GM12878 (cell line): ENCODE measurements around the gene HIPK4. TPM values are rescaled to one million over a fixed set of nuclear protein-coding genes. Genes with fewer than 3 reads are reported as not detected.
A peak's percentile ranks its signal among the peaks of the same experiment; 100 is the strongest.

ENCODE experiments used
- ATF2 ChIP-seq: IDR thresholded peaks from 2 replicates; pipeline ENCODE4 v1.6.1; 2012; ENCODE audit warnings: low read length, inconsistent platforms
- ATF7 ChIP-seq: fragments of 450-650 bp; IDR thresholded peaks from 2 replicates; pipeline ENCODE4 v1.6.1; 2016; ENCODE audit warnings: low read depth, mild to moderate bottlenecking
- CHD1 ChIP-seq: IDR thresholded peaks from 2 replicates; pipeline ENCODE4 v1.6.1; 2012; ENCODE audit warnings: low read depth, low read length, improper control_type of control experiment
- ELK1 ChIP-seq: IDR thresholded peaks from 2 replicates; pipeline ENCODE4 v1.6.1; 2012; ENCODE audit warnings: low read depth, low read length, improper control_type of control experiment
- HDAC6 ChIP-seq: fragments of 200-600 bp; sonication (generic); IDR thresholded peaks from one replicate; pipeline ENCODE4 v1.8.0; 2017; ENCODE audit warnings: antibody characterized with exemption; ENCODE audit not compliant: unreplicated experiment
- IRF4 ChIP-seq: IDR thresholded peaks from 2 replicates; pipeline ENCODE4 v1.6.1; 2011; ENCODE audit warnings: low read depth, low read length
- MYC ChIP-seq: IDR thresholded peaks from 2 replicates; pipeline ENCODE4 v1.6.1; 2011; ENCODE audit warnings: mild to moderate bottlenecking, low read length, moderate library complexity, inconsistent platforms; ENCODE audit not compliant: insufficient read depth, insufficient replicate concordance, insufficient read length, severe bottlenecking
- RB1 ChIP-seq: fragments of 450-650 bp; formaldehyde crosslinking; IDR thresholded peaks from 2 replicates; pipeline ENCODE4 v1.6.1; 2017; ENCODE audit warnings: mild to moderate bottlenecking, borderline replicate concordance
- RUNX3 ChIP-seq: IDR thresholded peaks from 2 replicates; pipeline ENCODE4 v1.6.1; 2012; ENCODE audit warnings: low read length, inconsistent platforms
- SREBF2 ChIP-seq: IDR thresholded peaks from 2 replicates; pipeline ENCODE4 v1.6.1; 2012; ENCODE audit warnings: mild to moderate bottlenecking, low read length
- YY1 ChIP-seq: IDR thresholded peaks from 2 replicates; pipeline ENCODE4 v1.6.1; 2011; ENCODE audit warnings: low read depth, mild to moderate bottlenecking, low read length
- ZBTB33 ChIP-seq: fragments of 450-650 bp; IDR thresholded peaks from 2 replicates; pipeline ENCODE4 v1.6.1; 2017; ENCODE audit warnings: mild to moderate bottlenecking
- ZNF217 ChIP-seq: fragments of 450-650 bp; IDR thresholded peaks from 2 replicates; pipeline ENCODE4 v1.6.1; 2017; ENCODE audit warnings: antibody characterized with exemption, mild to moderate bottlenecking
- polyA plus RNA-seq, 11 experiments: library from polyadenylated mRNA; depleted of rRNA in 4 of 11; unstranded in 6 of 11; stranded (reverse) in 5 of 11; fragments of >200 nt; fragmentation: Nextera tagmentation in 4 of 11; fragmentation: Illumina TruSeq in 1 of 11; extraction: Ambion mirVana in 4 of 11; extraction: Trizol in 1 of 11; gene quantifications; 1 replicate in 1 of 11; 2 replicates in 10 of 11; pipeline versions ENCODE4 v1.2.1 to v1.2.3, GENCODE V29; 2011 to 2016; ENCODE audit warnings: inconsistent platforms in 2 of 11, missing spikeins in 2 of 11, low read depth in 1 of 11
- total RNA-seq, 4 experiments: library from RNA; depleted of rRNA in 3 of 4; stranded (reverse); fragments of >200 nt in 3 of 4; fragmentation: Illumina TruSeq in 1 of 4; extraction: Trizol in 1 of 4; gene quantifications; 2 replicates each; pipeline versions ENCODE4 v1.2.1 to v1.2.3, GENCODE V29; 2013 to 2021
- TF ChIP-seq, protein P1 (sequence below): fragments of 450-650 bp; IDR thresholded peaks from 2 replicates; pipeline ENCODE4 v1.6.1; 2017; ENCODE audit warnings: mild to moderate bottlenecking, low read depth, inconsistent platforms; ENCODE audit not compliant: poor library complexity, severe bottlenecking
- TF ChIP-seq, protein P2 (sequence below): IDR thresholded peaks from 2 replicates; pipeline ENCODE4 v1.6.1; 2012; ENCODE audit warnings: low read depth, low read length, improper control_type of control experiment
- TF ChIP-seq, protein P3 (sequence below): fragments of 450-650 bp; IDR thresholded peaks from 2 replicates; pipeline ENCODE4 v1.6.1; 2018; ENCODE audit warnings: borderline replicate concordance, mild to moderate bottlenecking; ENCODE audit not compliant: partially characterized antibody

HIPK4 gene
- total and polyA plus RNA-seq, 10 of the 15 experiments (the other 5 are each of a cell fraction or from before 2014, with no cell fraction given) = 0.07 to 0.13 (median 0.08) TPM; not detected in 7

DNA sequence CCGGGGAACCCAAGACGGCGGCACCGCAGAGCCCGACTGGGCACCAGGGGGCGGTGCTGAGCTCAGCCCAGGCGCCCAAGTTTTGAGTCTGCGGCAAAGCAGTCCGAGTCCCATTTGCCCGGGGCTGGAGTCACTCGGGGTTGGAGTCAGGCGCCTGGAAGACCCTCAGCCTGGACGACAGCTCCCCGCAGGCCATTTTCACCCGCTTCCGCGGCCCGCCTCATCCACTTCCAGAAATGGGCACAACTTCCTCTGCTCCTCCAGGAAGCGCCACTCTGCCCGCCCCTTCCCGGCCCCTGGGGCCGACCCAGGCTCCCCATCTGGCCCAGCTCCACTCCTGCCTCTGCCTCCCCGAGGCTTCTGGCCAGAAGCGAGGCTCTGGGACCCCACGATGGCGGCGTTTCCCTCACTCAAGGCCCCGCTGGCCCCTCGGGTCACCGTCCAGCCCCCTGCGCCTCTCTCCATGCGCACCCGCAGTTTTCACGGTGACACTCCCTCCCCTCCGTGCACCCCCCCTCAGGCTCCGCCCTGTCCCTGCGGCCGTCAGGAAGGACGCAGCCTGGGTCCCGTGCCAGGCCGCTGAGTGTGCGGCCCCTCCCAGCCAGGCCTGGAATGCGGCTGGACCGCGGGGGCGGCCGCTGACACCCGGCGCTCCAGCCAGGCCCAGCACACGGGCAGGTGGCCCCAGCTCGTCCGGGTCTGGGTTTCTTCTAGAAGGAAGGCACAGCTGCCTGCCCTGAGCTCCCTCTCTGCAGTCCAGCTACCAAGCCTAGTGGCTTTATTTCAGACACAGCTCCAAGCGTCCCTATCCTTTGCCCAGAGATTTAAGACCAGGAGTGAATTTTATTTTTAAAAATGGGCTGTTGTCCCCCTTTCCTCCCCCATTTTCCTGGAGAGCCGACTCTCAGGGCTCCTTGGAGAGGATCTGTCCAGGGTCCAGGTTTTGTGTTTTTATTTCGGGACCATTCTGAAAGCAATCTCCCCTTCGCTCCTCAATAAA lies 31.1 kb upstream of the HIPK4 start (continued):
- TF ChIP-seq, protein P1, sequence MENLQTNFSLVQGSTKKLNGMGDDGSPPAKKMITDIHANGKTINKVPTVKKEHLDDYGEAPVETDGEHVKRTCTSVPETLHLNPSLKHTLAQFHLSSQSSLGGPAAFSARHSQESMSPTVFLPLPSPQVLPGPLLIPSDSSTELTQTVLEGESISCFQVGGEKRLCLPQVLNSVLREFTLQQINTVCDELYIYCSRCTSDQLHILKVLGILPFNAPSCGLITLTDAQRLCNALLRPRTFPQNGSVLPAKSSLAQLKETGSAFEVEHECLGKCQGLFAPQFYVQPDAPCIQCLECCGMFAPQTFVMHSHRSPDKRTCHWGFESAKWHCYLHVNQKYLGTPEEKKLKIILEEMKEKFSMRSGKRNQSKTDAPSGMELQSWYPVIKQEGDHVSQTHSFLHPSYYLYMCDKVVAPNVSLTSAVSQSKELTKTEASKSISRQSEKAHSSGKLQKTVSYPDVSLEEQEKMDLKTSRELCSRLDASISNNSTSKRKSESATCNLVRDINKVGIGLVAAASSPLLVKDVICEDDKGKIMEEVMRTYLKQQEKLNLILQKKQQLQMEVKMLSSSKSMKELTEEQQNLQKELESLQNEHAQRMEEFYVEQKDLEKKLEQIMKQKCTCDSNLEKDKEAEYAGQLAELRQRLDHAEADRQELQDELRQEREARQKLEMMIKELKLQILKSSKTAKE = peak; percentile 39
- TF ChIP-seq, protein P2, sequence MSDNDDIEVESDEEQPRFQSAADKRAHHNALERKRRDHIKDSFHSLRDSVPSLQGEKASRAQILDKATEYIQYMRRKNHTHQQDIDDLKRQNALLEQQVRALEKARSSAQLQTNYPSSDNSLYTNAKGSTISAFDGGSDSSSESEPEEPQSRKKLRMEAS = peak; percentile 55
- TF ChIP-seq SREBF2 = no peak
- peak; percentile 61 for TF ChIP-seq ZNF217
- peak; percentile 63 for TF ChIP-seq HDAC6
- TF ChIP-seq RB1 = peak; percentile 52; the same call in 1 of the 2 replicates
- TF ChIP-seq RUNX3 = peak; percentile 68
- TF ChIP-seq CHD1 = no peak; the same call in 1 of the 2 replicates
- TF ChIP-seq IRF4 = no peak
- TF ChIP-seq MYC = no peak
- TF ChIP-seq, protein P3, sequence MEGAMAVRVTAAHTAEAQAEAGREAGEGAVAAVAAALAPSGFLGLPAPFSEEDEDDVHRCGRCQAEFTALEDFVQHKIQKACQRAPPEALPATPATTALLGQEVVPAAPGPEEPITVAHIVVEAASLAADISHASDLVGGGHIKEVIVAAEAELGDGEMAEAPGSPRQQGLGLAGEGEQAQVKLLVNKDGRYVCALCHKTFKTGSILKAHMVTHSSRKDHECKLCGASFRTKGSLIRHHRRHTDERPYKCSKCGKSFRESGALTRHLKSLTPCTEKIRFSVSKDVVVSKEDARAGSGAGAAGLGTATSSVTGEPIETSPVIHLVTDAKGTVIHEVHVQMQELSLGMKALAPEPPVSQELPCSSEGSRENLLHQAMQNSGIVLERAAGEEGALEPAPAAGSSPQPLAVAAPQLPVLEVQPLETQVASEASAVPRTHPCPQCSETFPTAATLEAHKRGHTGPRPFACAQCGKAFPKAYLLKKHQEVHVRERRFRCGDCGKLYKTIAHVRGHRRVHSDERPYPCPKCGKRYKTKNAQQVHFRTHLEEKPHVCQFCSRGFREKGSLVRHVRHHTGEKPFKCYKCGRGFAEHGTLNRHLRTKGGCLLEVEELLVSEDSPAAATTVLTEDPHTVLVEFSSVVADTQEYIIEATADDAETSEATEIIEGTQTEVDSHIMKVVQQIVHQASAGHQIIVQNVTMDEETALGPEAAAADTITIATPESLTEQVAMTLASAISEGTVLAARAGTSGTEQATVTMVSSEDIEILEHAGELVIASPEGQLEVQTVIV = peak; percentile 47
- TF ChIP-seq YY1 = peak; percentile 68; the same call in 1 of the 2 replicates
- peak; percentile 98 for TF ChIP-seq ZBTB33
- no peak for TF ChIP-seq ATF7
- TF ChIP-seq ATF2 = no peak
- peak; percentile 100 for TF ChIP-seq ELK1
